ENCODE data around the gene IFT25.

Gene IFT25

GRCh38 chr1:53929246-53929960 lies 16.1 kb downstream of the IFT25 start:
- DNase-seq (ENCODE audit: low read depth) = no peak

GRCh38 chr1:53927376-53927881 lies 18.1 kb downstream of the IFT25 start:
- DNase-seq (ENCODE audit: low read depth) = no peak

GRCh38 chr1:53919675-53920066 lies 25.8 kb downstream of the IFT25 start:
- peak; percentile 22 for DNase-seq (ENCODE audit: low read depth)

GRCh38 chr1:53918343-53918742 lies 27.2 kb downstream of the IFT25 start:
- no peak for DNase-seq (ENCODE audit: low read depth)

- DNase-seq (ENCODE audit: low read depth) = peak; percentile 42
Measured at GRCh38 chr1:53913352-53914033, 32.0 kb downstream of the IFT25 start.

GRCh38 chr1:53911442-53911841 lies 34.1 kb downstream of the IFT25 start:
- no peak for DNase-seq (ENCODE audit: low read depth)

GRCh38 chr1:53909946-53910345 lies 35.6 kb downstream of the IFT25 start:
- DNase-seq (ENCODE audit: low read depth) = peak; percentile 79

GRCh38 chr1:53906121-53906520 lies 39.4 kb downstream of the IFT25 start:
- DNase-seq (ENCODE audit: low read depth) = no peak

GRCh38 chr1:53905509-53905908 lies 40.0 kb downstream of the IFT25 start:
- no peak for DNase-seq (ENCODE audit: low read depth)

- DNase-seq (ENCODE audit: low read depth) = peak; percentile 24
Measured at GRCh38 chr1:53902235-53903138, 43.0 kb downstream of the IFT25 start.

GRCh38 chr1:53899708-53900107 lies 45.8 kb downstream of the IFT25 start:
- no peak for DNase-seq (ENCODE audit: low read depth)

- peak; percentile 95 for DNase-seq (ENCODE audit: low read depth)
Measured at GRCh38 chr1:53899206-53899628, 46.3 kb downstream of the IFT25 start.

- peak; percentile 80 for DNase-seq (ENCODE audit: low read depth)
Measured at GRCh38 chr1:53896635-53897229, 48.8 kb downstream of the IFT25 start.

- no peak for DNase-seq (ENCODE audit: low read depth)
Measured at GRCh38 chr1:53895421-53895820, 50.1 kb downstream of the IFT25 start.

- no peak for DNase-seq (ENCODE audit: low read depth)
Measured at GRCh38 chr1:53894644-53895043, 50.9 kb downstream of the IFT25 start.

GRCh38 chr1:53893999-53894636 lies 51.4 kb downstream of the IFT25 start, which contains the start of gene DIO1:
DIO1 (plus strand) TSS chr1:53894187; CDS start chr1:53894211, 24 bp downstream.
- DNase-seq (ENCODE audit: low read depth) = no peak

- DNase-seq (ENCODE audit: low read depth) = no peak
Measured at GRCh38 chr1:53892911-53893310, 52.6 kb downstream of the IFT25 start.

- no peak for DNase-seq (ENCODE audit: low read depth)
Measured at GRCh38 chr1:53891678-53892077, 53.8 kb downstream of the IFT25 start.

- DNase-seq (ENCODE audit: low read depth) = no peak
Measured at GRCh38 chr1:53891018-53891417, 54.5 kb downstream of the IFT25 start.

- DNase-seq (ENCODE audit: low read depth) = no peak
Measured at GRCh38 chr1:53890522-53890941, 55.0 kb downstream of the IFT25 start.

All from amniotic epithelial cell (primary cell).